Urothelium cell line (cell line): ENCODE measurements around the gene FGF11.

ENCODE experiments used
- DNase-seq: peaks from one replicate; pipeline ENCODE4 v3.0.0; 2011; ENCODE audit warnings: low spot score, mixed read lengths
- FAIRE-seq: peaks from 2 replicates; lab custom pipeline; 2011; peaks lifted over from hg19 to GRCh38; lab: Jason Lieb, UNC

Gene FGF11

GRCh38 chr17:7439462-7440112 lies at the start of gene FGF11:
Gene FGF11, plus strand, starts transcription at chr17:7439512. Its CDS starts 109 bp downstream, at chr17:7439621.
- FAIRE-seq = no peak
- DNase-seq = no peak

DNA sequence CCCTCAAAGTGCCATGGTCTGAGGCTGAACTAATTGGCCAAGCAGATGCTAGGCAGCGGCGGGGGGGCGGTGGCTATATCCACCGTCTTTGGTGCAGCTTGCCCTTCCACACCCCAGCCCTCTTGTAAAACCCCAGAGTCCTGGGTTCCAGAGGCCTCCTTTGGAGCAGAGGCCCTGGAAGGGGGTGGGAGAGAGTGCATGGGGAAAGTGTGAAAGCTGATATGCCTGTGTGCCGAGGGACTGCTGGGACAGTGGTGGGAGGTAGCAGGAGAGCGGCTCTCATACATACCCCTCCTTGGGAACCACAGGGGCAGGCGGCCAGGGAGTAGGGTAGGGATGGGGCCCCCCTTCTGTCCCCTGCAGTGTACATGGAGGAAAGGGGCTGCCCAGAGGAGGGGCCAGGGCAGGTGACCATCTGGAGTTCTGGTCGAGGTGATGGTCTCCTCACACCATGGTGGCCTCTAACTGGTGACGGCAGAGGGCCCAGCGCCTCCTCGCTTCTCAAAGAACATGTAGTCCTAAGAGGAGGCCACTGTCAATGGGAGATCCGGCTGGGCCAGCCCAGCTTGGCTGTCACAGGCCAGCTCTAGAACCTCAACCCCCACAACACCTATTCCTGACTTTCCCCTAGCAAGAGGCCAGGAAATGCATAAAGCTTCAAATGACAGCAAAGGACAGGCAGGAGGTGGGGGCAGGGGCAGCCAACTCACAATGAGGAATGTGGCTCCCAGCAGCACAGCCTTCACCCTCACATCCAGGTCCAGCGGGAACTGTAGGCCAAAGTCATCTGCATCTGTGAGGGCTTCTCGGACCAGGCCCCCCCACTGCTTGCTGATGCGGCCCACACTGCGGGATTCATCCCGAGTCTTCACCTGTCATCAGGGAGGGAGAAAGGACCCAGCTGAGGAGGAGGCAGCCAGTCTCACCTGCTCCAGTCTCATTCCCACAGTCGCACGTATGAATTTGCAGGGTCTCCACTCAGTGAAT lies 49.1 kb upstream of the FGF11 start:
- FAIRE-seq (no peak), DNase-seq (no peak)

- FAIRE-seq = no peak
These were observed 48.0 kb upstream of the FGF11 start for GRCh38 chr17:7391307-7391706.

GRCh38 chr17:7392696-7393612 lies 46.4 kb upstream of the FGF11 start:
- DNase-seq = no peak
- FAIRE-seq = no peak

More at GRCh38 chr17:7391307-7391706, 48.0 kb upstream of the FGF11 start:
- no peak for DNase-seq

DNA sequence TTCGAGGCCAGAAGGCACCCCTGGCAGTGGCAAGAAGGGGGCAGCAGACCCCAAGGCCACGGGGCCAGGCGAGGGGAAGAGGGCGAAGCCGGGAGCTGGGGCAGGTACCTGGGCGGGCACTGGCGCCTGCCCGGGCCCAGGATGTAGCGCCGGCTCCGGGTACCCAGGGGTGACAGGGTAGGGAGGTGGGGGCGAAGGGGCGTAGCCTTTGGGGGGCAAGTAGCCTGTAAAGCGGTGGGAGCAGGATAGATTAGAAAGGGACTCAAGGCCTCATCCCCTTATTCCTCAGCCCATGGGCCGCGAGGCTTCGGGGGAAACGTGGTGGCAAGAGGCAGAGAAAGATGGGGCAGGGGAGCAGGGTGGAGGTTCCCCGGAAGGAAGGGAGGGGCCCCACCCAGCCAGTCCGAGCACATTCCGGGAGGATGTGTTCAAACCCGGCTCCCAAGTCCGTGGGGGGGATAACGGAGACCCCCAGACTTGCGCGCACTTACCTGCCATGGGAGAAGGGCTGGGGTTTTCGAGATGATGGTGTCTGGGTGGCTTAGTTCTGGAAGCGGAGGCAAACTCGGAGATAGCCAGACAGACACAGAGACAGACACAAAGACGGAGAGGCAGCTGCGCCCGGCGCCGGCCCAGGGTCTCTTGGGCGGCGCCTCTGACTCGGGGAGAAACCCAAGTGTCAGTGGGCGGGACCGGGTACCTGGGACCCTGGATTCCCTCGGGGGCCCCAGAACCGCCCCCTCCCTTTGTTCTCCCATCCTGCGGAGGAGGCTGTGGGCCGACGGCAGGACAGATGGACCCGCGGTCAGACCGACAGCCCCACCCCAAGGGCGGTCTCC lies 45.5 kb upstream of the FGF11 start:
- DNase-seq (no peak), FAIRE-seq (no peak)

DNA sequence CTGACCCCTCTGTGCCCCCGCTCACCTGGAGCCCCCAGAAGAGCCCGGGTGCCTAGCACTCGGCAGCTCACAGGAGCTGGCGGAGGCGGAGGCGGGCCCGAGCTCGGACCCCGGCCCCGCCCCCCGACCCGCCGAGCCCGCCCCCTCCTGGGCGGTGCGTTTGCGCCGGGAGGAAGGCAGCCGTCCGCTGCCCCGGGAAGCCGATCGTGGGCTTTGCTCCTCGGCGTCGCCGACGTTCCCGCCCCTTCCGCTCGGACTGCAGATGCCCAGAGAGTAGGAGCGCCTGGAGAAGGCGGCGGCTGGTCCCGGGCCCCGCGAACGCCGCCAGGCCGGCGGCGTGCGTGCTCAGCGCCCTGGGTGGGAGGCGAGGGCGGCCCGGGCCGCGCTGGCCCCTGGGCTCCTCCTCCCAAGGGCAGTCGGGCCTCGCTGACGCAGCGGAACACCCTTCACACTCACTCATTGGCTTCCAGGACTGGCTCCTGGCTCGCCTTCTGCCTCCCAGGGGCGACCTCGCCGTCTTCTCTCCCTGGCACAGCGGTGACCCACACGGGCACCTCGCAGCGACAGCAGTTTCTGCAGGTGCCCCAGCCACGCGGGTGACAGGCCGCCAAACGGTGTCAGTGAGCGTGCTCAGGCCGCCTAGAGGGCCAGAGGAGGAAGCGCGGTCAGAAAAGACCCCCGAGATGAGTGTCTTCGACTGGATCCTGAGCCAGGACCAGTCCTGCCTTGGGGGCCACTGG lies 44.7 kb upstream of the FGF11 start, which contains the start of gene PLSCR3:
Gene PLSCR3 (minus strand): TSS at position 74 of the 740 bp plus-strand sequence. CDS start 415 bp downstream, outside the sequence.
- FAIRE-seq (no peak), DNase-seq (peak; percentile 88)

DNA sequence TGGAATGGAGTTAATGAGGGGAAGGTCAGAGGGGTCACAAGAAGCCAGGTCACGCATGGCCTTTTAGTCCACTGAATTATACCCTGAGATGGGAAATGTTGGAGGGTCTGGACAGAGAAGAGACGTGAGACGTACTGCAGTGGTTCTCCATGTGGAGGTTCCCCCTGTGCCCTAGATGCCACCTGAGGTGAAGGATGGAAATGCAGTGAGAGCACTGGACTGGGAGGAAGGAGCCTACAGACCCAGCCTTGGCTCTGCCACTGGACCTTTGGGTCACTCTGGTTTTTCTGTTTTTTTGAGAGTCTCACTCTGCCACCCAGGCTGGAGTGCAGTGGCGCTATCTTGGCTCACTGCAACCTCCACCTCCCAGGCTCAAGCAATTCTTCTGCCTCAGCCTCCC lies 43.2 kb upstream of the FGF11 start:
- FAIRE-seq (no peak), DNase-seq (no peak)

DNA sequence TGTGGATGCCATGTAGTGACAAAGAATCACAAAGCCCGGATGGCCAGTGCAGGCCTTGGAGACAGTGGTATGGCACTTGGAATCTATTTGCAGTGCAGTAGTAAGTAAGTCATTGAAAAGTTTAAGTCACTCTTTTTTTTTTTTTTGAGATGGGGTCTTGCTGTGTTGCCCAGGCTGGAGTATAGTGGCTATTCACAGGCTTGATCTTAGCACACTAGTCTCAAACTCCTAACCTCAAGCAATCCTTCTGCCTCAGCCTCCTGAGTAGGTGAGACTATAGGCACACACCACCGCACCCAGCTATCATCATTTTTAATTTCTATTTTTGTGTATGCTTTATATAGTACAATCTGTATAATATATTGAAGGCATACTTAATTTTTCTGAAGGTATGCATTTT lies 40.7 kb upstream of the FGF11 start:
- DNase-seq (no peak), FAIRE-seq (no peak)

DNA sequence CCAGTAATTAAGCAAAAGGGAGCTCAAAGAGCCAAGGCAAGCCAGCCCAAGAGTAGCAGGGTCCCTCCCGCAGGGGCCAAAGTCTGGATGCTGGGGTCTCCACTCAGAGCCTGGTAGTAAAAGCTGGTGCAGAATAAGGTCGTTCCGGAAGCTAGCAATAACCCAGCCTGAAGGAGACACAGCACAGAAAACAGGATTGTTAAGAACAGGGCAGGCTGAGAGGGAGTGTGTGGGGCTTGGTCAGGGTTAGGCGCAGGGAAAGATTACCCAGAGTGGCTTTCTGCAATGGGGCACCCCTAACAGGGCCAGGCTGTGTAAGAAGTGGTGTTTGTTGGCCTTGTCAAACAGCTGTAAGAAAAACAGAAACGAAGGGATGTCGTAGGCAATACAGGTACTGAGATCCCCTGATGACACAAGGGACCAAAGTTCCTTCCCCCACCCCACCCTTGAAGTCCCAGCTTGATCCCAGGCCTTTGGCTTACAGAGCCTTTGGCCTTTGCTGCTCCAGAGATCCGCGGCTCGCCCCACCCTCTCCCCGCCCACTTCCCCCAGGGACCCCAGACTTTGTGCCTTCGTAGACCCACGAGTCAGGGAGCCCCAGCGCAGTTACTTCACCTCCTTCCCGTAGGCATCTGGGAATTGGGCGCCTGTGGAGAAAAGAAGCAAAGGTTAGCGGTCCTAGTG lies 36.1 kb upstream of the FGF11 start:
- DNase-seq = no peak
- FAIRE-seq = no peak

- peak; percentile 56 for DNase-seq
These were observed 35.7 kb upstream of the FGF11 start for GRCh38 chr17:7403727-7403976.

DNA sequence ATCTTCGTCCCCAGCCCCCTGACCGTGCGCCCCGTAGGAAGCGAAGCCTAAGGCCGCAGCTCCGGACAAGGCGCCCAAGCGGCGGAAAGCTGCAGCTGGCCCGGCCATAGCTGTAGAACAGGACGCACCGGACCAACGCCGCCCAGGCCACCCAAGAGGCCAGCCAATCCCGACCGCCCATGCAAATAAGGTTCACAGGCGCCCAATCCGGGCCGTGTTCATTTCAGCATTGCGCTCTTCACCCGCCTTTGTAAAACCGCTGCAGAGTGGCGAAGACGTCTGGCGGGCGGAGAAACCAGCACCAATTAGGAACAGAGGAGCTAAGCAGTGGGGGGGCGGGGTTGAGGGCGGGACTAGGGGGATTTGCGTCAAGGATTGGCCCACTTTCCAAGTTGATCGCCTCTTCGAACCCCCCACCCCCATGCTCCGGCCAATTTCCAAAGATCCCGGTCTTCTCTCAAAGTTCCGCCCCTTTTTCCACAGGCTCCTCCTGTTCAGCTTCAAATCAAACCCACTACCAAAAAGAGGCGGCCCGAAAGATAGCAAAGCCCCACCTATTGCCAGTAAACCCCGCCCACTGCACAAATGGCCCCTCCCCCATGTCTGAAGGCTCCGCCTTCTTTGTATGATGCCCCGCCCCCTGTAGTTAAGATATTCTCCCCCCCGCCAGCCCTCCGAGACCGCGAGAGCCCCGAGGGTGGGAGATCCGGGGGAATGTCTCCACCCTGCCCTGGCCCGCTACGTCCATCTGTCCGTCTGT lies 35.2 kb upstream of the FGF11 start, which contains the start of gene TMEM256:
Gene TMEM256 (minus strand): TSS at position 121 of the 760 bp plus-strand sequence. CDS start 13 bp downstream, at position 108.
- FAIRE-seq = peak; percentile 61
- DNase-seq = peak; percentile 89

More at GRCh38 chr17:7403727-7403976, 35.7 kb upstream of the FGF11 start:
- no peak for FAIRE-seq

DNA sequence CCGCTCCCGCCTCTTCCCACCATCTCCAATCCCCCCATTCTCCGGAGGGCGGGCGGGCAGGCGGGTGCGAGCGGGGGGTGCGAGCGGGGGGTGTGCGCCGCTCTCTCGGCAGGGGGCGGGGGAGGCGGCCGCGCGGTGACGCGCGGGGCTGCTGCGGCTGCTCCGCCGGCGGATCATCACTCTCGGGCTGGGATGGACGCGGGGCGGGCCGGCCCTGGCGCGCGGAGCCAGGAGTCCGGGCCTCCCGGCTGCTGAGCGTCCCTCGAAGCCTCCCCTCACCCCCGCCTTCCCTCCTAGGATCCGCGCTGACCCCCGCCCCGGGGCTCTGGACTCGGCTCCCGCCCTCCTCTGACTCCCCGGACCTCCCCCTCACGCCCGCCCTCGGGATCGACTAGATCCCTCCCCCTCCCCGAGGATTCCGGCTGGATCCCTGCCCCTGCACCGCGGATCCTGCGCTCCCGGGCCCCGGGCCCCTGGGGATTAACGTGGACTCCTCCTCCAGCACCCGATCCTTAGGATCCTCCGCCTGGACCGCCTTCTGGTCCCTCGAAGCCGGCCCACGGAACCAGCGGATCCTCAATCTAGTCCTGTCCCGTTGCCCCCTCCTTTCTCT lies 34.5 kb upstream of the FGF11 start:
- FAIRE-seq (no peak), DNase-seq (peak; percentile 66)

DNA sequence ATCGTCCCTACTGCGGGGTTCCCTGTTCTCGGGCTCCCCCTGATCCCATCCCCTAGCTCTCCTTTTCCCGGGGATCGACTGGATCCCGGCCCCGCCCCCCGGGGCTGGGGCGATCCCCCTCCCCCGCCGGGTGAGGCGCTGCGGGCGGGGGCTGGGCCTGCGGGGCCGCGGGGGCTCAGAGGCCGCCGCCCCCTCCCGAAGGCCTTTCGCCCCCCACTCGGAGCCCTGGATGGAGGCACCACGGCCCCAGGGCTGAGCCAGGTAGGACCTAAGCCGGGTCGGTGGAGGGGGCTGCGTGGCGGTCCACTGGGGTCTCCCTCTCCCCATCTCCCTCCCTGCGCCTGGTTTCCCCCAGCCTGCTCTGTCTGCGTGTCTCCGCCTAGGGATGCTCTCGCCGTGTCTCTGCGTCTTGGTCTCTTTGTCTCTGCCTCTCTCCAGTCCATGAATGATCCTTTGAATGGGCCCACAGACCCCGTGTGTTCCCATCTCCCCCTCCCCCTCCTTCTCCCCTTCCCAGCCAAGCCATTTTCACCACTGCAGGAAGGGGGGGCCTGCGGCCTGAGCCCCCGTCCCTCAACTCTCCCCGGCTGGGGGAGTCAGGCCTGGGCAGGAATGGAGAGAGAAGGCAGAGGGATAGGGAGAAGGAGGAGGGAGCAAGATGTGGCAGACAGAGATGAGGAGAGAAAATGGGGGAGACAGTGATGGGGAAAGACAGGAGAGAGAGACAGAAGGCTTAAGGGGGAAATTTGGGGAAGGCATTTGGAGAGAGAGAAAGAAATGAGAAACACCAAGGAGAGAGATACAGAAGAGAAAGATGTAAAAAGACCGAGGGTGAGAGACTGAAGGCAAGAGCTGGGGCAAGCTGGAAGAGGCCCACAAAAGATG lies 33.7 kb upstream of the FGF11 start:
- FAIRE-seq (no peak), DNase-seq (peak; percentile 25)

DNA sequence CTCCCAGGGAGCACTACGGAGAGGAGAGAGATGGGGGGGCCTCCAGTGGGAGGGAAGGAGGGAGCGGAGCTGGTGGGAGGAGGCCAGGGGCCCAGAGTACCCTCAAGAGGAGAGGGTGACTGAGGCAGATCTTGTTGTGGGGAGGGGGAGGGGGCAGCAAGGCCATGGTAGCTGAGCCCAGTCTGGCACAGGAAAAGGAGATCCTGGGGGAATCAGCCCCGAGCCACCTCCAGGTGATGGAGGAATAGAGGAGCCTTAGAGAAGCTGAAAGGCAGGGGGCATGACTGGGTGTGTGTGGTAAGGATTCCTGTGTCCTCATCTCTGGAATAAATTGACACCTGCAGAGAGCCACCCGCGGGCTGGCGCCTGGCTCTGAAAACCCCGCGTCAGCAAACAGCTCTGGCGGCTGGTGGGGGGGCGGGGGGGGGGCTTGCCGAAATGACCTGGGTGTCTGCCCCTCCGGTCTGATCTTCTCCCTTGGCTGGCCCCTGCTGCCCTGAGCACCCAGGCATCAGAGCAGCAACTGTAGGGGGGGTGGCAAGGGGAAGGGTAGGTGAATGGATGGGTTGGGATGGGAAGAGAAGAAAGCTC lies 33.0 kb upstream of the FGF11 start:
- DNase-seq = no peak

GRCh38 chr17:7407082-7407481 lies 32.2 kb upstream of the FGF11 start:
- no peak for DNase-seq
- FAIRE-seq = no peak

More for the DNA sequence above, 33.0 kb upstream of the FGF11 start:
- no peak for FAIRE-seq
